ENCODE results near the gene RAPH1.
A peak's percentile ranks its signal among the peaks of the same experiment; 100 is the strongest.
"Not testable (repeated sequence)": the region's sequence is repeated elsewhere in the genome, so short reads cannot be mapped to it uniquely, and the experiment has no call there.

RAPH1 gene

DNA sequence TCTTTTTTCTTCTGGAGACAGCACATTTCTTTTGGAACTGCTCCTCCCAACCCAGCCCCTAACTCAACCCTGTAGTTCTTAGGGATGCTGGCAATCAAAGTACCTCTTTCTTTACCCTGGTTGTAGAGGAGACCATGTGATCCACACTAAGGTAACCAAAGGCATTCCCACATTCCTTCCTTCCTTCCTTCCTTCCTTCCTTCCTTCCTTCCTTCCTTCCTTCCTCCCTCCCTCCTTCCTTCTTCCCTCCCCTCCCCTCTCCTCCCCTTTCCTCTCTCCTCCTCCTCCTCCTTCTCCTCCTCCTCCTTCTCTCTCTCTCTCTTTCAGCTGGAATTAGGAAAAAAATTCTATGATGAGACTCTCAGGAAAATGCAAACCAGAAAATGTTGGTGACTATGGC is 13.8 kb upstream of the RAPH1 start:
- no peak for DNase-seq

DNA sequence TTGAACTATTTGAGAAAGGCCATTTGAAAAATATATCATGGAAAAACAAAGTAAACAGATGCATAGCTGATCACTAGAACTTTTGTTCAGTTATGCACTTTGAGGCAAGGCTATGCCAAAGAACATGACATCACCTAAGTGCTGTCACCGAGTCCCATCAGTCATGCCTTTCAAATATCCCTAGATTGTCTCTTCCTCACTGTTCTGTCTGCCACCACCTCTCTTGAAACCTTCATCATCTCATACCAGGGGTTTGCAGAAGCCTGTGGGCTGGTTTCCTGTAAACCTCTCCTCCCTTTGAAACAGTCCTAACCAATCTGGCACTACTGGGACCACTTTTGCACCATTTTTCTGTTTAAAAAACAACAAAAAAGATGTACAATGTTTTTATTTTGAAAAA is 12.3 kb upstream of the RAPH1 start:
- no peak for DNase-seq

DNA sequence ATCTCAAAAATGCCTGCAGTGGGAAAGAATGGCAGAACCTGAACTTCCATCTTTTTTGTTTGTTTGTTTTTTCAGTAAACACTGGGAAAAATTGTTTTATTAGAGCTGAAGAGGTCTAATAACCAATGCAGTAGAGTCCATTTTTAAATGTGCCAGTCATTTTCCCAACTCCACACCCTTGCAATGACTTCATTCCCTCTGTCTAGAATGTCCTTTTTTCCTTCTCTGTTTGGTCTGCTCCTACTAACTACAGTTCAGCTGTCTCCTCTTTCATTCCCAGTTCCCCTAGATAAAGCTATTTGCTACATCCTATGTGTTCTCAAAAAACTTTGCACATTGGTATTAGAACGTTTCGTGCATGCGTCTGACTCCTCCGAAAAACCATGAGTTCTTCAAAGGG is 9.3 kb upstream of the RAPH1 start:
- DNase-seq: no peak

DNA sequence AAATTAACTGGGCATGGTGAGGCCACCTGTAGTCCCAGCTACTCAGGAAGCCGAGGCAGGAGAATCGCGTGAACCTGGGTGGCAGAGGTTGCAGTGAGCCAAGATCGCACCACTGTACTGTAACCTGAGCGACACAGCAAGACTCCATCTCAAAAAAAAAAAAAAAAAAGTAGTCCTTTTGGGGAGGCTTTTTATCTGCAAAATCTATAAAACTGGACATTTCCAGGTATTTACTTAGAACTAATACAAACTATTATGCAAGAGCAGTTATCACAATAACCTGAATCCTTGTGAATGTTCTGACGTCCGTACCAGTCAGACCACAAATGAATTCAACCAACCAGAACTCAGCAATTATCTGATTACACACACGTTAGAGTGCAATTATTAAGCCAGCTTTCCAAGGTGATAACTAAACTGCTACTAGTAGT is 8.8 kb upstream of the RAPH1 start:
- DNase-seq: no peak

DNA sequence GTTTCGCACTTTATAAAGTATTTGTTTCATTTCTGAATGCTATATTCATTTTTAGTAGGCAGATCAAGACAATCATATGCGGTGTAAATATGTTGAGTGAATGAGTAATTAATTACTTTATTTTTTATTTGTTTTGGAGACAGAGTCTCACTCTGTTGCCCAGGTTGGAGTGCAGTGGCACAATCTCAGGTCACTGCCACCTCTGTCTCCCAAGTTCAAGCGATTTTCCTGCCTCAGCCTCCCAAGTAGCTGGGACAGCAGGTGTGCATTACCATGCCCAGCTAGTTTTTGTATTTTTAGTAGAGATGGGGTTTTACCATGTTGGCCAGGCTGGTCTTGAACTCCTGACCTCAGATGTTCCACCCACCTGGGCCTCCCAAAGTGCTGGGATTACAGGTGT is 5.5 kb upstream of the RAPH1 start:
- not testable (repeated sequence) for DNase-seq

DNA sequence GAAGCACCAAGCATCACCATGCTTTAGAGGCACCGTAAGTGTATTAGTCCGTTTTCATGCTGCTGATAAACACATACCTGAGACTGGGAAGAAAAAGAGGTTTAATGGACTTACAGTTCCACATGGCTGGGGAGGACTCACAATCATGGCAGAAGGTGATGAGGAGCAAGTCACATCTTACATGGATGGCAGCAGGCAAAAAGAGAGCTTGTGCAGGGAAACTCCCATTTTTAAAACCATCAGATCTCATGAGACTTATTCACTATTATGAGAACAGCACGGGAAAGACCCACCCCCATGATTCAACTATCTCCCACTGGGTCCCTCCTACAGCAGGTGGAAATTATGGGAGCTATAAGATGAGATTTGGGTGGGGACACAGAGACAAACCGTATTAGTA is 3.1 kb upstream of the RAPH1 start:
- DNase-seq: peak in 2 of 3 donors; percentile 13 to 22

DNA sequence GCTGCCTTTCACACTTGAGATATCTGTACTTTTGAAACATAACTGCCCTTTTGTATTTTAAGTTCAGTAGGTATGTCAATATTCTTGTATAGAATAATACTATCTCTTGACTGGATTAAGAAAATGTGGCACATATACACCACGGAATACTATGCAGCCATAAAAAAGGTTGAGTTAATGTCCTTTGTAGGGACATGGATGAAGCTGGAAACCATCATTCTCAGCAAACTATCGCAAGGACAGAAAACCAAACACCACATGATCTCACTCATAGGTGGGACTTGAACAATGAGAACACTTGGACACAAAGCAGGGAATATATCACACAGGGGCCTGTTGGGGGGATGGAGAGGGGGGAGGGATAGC is 1.5 kb upstream of the RAPH1 start:
- DNase-seq: not testable (repeated sequence)

DNA sequence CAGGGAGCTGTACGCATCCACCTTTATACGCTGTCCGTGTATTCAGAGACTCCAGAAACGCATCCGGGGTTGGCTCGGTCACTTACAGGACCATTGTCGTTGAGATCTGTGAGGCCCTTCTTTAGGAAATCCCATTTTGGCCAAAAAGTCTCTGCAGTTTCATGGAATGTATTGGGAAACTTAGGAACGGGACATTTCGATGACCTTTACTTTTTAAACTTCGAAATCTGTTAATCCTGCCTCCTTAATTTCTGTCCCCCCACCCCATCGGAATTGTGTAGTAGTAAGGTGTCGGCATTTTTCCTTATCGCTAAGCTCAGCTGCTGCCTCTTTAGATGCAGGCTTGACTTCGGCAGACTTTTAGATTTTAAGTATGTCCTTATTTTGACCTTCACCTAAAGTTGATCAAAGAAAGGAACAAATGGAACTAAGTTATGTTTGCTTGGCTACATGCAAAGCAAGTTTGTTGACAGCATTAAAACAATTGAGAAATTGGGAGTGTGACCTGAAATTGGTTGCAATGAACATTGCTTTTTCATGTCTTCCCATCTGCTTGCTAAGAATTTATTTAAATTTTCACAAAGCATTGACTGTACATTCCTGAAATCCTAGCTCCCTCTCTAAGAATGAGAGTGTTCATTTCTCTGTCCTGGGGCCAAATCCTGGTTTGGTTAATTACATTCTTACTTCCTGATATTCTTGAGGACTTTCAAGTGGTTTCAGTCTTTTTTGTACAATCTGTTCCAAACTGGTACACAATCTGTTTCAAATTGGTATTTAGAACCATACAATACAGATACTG is 884 bp upstream of the RAPH1 start:
- peak in 1 of 3 donors; percentile 19 for DNase-seq

DNA sequence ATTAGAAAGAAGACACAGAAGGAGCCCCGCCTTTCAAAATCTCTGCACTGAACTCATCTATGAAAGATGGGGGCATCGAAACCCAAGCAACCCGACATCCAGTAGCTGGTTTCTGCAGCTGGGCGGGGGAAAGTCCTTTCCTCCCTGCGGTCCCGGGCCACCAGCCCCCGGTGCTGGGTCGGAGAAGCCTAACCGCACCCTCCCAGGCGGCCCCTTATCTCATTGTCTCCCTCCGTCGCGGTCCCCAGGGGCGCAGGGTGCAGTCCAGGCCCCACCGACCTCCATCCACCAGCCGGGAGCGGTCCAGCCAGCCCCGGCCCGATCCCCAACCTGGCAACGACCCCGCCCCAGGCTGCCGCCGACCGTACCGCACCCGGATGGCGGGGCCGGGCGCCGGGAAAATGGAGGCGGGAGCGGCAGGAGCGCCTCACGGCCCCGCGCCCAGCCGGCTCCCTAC is 452 bp downstream of the RAPH1 start:
- DNase-seq: peak; percentile 29 to 53 (median 35)

DNA sequence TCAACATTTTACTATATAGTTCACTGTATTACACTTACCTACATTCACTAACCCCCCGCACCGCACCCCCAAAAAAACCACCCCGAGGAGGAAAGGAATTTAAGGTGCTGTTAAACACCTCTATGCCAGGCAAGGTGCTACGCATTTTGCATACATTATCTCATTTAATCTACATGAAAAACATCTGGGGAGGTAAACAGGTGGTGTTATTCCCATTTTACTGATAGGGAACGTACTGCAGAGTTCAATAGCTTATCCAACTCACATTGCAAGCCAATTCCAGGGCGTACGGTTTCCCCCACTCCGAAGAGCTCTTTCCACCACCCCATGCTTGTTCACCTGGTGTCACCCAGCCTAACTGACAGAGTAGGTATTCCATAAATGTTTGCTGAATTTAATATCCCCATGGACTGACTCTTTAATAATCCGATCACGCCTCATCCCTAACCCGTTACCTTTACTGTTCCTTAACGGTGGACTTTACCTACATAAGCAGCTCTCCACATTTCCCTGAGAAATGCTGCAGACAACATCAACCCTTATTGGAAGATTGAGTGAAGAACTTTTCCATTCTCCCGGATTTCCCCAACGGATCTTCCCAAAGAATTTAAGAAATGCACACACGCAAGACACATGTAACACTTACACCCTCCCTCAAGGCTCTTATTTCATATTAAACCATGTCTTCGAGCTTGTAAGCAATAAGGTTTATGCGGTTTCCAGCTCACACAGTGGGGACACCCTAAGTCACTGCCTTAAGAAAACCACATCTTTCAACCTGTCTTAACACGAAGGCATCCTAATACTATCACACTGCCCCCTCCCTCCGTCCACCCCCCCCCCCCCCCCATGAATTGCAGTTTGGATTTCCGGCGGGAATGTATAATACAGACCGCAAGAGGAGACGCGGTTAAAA is 1.2 kb downstream of the RAPH1 start:
- DNase-seq: peak; percentile 7 to 41 (median 14)

DNA sequence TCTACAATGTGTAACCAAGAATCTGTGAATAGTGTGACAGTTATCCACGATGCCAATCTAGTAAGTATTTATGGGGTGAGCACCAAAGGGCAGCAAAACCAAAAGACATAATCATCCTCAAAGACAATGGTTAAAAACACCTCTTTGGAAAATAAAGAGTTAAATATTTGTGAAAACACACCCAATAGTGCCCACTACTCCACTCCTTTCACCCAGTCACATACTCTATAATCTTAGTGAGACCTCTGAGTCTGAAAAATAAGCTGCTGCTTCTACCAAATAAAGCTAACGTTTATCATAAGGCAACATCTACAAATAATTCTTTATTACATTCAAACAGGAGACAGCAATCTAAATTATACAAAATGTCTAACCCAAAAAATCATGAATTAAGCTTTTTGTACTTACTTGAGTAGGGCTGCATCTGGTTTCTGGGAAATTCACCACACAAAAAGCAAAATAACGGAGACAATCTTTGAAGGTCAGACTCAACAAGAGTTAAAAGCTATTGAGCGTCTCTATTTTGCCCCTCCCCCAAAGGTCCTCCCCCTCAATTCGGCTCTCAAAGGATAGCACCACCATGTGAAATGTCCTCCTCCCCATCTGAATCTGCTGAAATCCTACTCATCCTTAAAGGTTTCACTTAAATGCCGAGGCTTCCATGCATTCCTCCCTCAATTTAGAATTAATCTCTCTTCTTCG is 2.0 kb downstream of the RAPH1 start:
- DNase-seq: peak; percentile 38 to 55 (median 47)

DNA sequence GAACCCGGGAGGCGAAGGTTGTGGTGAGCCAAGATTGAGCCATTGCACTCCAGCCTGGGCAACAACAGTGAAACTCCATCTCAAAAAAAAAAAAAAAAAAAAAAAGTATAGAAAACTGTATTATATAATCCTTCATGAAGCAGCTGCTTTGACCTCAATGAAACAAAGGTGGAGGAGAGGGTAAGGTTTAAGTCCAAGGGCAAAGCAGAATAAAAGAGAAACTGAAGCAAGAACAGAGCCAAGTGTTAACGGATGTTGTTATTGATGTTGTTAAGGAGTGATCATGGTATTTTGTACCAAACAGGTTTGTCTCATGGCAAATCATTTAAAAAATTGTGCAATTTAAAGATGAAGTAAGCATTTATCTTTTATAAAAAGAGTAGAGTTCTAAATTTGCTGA is 7.4 kb downstream of the RAPH1 start:
- DNase-seq: no peak

DNA sequence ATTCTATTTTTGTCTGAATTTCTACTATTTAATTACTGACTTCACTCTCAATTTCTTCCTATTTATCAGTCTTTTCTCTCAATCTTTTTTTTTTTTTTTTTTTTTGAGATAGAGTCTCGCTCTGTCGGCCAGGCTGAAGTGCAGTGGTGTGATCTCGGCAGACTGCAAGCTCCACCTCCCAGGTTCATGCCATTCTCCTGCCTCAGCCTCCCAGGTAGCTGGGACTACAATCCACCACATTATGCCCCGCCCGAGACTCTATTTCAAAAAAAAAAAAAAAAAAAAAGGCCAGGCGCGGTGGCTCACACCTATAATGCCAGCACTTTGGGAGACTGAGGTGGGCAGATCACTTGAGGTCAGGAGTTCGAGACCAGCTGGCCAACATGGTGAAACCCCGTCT is 21.8 kb downstream of the RAPH1 start:
- DNase-seq: not testable (repeated sequence)

DNA sequence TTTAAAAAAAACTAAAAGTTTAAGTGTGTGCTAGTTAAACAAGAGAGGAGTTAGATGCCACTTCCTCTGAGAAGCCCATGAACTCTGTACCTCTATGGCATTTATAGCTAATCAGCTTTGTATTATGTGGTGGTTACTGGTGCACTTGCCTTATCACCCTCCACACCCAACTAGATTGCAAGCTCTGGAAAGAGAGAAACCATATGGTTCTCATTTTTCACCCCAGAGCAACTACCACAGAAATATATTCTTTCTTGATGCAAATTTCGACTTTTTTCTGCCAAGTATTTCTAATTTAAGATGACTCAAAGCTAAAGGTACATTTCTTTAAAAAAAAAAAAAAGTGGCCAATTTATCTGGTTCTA is 24.2 kb downstream of the RAPH1 start:
- no peak for DNase-seq

DNA sequence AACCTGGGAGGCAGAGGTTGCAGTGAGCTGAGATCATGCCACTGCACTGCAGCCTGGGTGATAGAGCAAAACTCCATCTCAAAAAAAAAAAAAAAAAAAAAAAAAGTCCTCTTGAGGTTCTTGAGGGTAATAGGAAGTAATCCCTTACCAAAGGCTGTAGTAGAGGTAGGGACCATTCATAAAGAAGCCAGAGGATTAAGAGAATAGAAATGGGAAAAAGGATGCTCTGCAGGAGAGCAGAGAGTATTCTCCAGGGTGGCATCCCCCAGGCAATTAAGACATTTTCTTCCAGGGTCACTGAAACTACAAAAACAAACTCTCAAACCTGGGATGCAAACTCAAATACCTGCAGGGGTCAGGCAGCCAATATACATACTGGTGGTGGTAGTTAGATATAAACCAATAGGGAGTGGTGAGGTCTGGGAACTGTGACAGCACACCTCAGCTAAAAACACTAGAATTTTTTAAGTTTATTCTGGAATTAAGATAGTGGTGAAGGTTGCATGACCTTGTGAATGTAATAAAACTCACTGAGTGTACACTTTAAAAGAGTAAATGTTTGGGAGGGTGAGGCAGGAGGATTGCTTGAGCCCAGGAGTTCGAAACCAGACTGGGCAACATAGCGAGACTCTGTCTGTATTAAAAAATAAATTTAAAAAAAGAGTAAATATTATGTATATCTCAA is 24.7 kb downstream of the RAPH1 start:
- DNase-seq: no peak

DNA sequence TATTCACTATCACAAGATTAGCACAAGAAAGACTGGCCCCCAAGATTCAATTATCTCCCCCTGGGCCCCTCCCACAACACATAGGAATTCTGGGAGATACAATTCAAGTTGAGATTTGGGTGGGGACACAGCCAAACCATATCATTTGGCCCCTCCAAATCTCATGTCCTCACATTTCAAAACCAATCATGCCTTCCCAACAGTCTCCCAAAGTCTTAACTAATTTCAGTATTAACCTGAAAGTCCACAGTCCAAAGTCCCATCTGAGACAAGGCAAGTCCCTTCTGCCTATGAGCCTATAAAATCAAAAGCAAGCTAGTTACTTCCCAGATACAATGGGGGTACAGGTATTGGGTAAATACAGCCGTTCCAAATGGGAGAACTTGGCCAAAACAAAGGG is 31.6 kb downstream of the RAPH1 start:
- DNase-seq: not testable (repeated sequence)

DNA sequence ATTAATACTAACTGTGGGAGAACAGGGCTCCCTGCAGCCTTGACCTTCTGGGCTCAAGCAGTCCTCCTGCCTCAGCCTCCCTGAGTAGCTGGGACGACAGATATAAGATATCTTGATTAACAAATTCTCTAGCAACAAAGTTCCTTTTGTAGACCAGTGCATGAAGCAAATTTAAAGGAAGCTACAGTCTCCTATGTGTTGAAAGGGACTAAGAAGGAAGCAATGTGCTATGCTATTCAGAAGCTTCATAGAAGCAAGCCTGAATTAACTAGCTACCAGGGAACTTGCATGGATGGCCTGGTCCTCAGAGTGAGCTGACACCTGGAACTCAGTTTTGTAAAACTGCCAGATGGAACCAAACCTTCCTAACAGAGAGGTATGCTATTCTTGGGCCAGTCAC is 33.2 kb downstream of the RAPH1 start:
- DNase-seq: peak in 2 of 3 donors; percentile 22 to 35

DNA sequence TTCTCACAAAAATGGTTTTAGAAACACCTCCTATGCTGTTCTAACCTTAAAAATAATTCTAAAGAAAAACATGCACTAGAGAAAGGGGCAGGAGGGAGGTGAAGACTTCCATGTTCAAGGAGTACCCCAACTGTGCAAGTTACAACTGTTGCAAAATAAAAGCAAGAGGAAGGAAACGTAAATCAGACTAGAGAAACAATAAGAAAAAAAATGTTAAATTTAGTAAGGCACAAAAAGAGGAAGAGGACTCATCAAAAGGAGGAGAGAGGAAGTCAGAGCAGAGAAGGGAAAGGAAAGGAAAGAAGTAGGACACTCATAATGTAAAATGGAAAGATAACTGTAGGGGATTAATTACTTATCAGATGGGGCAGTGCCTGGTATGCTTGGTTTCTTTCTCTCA is 34.1 kb downstream of the RAPH1 start:
- peak; percentile 39 to 74 (median 67) for DNase-seq

DNA sequence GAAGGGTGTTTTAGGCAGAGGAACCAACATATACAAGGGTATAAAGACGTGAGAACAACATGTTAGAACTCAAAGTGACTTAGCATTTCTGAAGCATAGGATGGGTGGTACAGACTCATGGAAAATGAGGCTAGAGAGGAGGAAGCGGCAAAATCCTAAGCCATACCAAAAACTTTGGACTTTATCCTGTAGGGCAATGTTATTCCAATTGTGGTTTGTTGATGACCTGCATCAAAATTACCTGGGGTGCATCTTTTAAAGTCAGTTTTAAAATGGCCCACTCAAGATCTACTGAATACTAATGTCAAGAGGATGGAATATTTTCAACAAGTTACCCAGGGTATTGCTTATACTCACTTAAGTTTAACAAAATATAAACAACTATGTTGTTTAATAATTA is 34.8 kb downstream of the RAPH1 start:
- DNase-seq: no peak

DNA sequence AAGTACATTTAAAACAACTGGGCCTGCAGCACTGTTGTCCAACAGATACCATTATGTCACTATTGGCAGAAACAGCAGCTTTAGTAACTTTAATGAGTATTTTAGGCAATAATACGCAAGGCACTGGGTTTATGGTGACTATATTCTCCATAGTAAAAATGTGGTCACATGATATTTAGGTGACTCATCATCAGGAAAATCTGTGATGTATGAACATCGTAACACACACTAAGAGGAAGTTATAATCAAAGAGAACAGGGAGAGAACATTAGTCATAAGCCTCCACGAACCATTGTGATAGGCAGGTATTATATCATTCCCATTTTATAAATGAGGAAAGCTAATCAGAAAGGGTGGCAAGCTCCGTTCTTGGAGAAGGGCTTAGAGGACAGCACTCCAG is 36.9 kb downstream of the RAPH1 start:
- peak; percentile 61 to 92 (median 91) for DNase-seq

DNA sequence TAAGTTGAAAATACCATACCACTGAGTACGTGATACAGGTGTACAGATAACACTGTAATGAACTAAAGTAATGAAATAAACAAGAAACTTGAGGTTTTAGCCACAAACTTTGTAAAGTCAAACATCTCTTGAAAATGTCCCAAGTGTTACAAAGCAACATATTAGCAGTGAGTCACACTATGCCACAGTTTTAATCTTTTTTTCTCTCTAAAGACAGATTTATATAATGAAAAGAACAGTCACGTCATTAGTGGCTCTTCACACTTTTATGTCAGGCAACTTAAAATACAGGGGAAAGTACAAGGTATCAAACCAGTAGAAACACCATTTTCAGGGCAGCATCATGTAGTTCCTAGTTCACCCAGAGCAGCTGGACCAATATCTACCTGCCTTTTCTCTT is 42.1 kb downstream of the RAPH1 start:
- no peak for DNase-seq

DNA sequence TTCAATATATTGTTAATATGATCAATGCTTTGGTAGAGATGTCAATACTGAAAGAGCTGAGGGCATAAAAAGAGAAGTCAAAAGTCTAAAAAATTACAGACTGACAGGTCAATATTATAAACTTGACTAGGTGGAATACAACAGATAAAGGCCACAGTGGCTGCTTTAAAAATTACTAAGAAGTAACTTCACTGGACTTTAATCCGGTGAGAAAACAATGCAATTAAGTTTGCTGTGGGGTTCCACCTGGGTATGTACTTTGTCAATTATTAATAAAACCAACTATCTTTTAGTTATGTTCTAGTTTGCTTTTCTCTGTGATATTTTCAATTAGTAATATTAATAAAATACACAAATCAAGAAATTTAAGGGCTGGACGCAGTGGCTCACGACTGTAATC is 44.7 kb downstream of the RAPH1 start:
- no peak for DNase-seq

DNA sequence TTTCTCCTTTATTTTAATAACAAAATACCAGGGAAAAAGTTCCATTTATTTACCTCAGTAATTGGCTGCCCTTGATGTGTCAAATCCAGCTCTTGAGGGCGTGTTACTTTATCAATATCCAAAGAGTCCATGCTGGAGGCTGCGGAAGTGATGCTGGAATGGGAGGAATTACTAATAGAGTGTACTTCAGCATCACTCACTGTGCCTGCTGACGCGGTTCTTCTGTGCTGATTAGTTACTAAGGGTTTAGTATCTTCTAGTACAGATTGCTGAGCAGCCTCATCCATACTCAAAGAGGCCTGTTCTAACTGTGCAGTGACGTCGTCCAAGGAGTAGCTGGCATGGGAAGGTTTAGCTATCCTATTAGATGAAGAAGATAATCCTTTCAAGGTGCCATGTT is 45.6 kb downstream of the RAPH1 start:
- DNase-seq: no peak
